GM19324 (cell line): ENCODE results near the gene BABAM1.

ENCODE experiments used
- ATAC-seq: cut with Tn5 transposase; IDR thresholded peaks from one replicate; pipeline ENCODE4 v1.9.1; 2021; ENCODE audit warnings: mild to moderate bottlenecking, moderate library complexity; ENCODE audit not compliant: unreplicated experiment, low FRiP score

BABAM1 gene

GRCh38 chr19:17266975-17267788, at the start of gene BABAM1:
Gene BABAM1 (plus strand): TSS chr19:17267443. CDS start chr19:17268807, 1,364 bp downstream.
- ATAC-seq, result peak; percentile 92

GRCh38 chr19:17219286-17219685, 48.0 kb upstream of the BABAM1 start:
- ATAC-seq, result no peak

- ATAC-seq, result no peak
Measured at GRCh38 chr19:17220207-17220758, 47.0 kb upstream of the BABAM1 start.

GRCh38 chr19:17225053-17225452, 42.2 kb upstream of the BABAM1 start:
- no peak for ATAC-seq

GRCh38 chr19:17226002-17226933, 41.0 kb upstream of the BABAM1 start, which contains the start of gene OCEL1:
Gene OCEL1 (plus strand): TSS chr19:17226226. CDS start chr19:17226248, 22 bp downstream.
- ATAC-seq, result peak; percentile 94

GRCh38 chr19:17227798-17228367, 39.4 kb upstream of the BABAM1 start:
- no peak for ATAC-seq

GRCh38 chr19:17229890-17230289, 37.4 kb upstream of the BABAM1 start:
- no peak for ATAC-seq

GRCh38 chr19:17232258-17232657, 35.0 kb upstream of the BABAM1 start:
- ATAC-seq, result no peak

GRCh38 chr19:17234911-17235299, 32.3 kb upstream of the BABAM1 start:
- ATAC-seq, result peak; percentile 24

- ATAC-seq, result peak; percentile 72
Measured at GRCh38 chr19:17235300-17235970, 31.8 kb upstream of the BABAM1 start.

- ATAC-seq, result no peak
Measured at GRCh38 chr19:17235971-17236777, 31.1 kb upstream of the BABAM1 start.

- ATAC-seq, result no peak
Measured at GRCh38 chr19:17236811-17237543, 30.3 kb upstream of the BABAM1 start.

GRCh38 chr19:17237747-17238706, 29.2 kb upstream of the BABAM1 start:
- ATAC-seq, result no peak

- no peak for ATAC-seq
Measured at GRCh38 chr19:17240062-17240752, 27.0 kb upstream of the BABAM1 start.

- ATAC-seq, result no peak
Measured at GRCh38 chr19:17240826-17241399, 26.3 kb upstream of the BABAM1 start.

GRCh38 chr19:17242431-17243208, 24.6 kb upstream of the BABAM1 start:
- no peak for ATAC-seq
